GM21381 (cell line): ENCODE measurements around the gene MAD1L1.

ENCODE experiments used
- ATAC-seq: cut with Tn5 transposase; IDR thresholded peaks from one replicate; pipeline ENCODE4 v1.9.1; 2021; ENCODE audit warnings: mild to moderate bottlenecking, moderate library complexity; ENCODE audit not compliant: unreplicated experiment

The MAD1L1 gene

DNA sequence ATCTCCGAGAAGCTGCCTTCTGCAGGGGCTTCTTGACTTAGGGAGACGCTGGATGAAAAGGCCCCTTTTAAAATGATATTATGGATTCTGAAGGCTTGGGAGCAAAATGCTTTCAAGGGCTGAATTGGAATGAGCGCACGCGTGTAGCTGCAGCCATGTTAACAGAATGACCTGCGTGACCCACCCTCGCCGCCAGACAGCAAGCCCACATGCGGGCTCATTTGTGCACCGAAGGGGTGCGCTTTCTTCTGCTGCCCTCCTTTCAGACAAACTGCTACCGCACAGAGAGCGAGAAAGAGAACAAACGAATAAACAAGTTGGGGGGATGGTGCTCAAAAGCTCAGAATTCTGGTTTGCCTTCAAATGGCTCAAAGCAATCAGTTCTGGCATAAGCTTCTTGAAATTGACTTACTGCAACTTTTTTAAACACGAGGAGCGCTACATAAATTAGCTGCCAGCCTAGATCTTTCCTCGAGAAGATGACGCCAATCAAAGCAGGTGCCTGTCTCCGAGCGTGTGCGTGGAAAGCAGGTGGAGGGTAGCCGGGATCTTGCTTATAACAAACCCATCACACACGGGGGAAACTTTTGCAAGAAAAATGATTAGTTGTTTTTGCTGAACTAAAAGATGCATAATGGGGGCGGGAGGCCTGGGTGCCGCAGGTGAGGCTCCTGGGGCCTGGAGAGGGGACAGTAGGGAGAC lies 268.4 kb downstream of the MAD1L1 start:
- ATAC-seq, result no peak

GRCh38 chr7:1963575-1963974 lies 269.2 kb downstream of the MAD1L1 start:
- no peak for ATAC-seq

GRCh38 chr7:1961701-1962276 lies 271.0 kb downstream of the MAD1L1 start:
- ATAC-seq, result no peak

DNA sequence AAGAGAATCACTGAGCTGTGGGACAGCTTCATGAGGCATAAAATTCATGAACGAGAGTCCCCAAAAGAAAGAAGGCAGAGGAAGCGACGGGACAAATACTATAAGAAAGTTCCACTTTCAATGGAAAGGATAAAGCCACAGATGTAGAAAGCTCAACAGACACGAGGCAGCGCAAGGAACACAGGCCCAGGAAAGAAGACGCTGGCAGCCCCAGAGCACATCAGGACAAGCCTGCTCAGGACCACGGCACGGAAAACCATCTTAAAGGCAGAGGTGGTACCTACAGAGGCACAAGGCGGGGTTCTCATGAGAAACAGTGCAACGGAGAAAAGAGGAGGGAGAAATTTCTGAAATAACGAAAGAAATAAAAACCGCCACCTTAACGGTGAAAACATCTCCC lies 273.4 kb downstream of the MAD1L1 start:
- ATAC-seq, result no peak

- ATAC-seq, result no peak
These were observed 275.1 kb downstream of the MAD1L1 start for GRCh38 chr7:1957471-1958225.

DNA sequence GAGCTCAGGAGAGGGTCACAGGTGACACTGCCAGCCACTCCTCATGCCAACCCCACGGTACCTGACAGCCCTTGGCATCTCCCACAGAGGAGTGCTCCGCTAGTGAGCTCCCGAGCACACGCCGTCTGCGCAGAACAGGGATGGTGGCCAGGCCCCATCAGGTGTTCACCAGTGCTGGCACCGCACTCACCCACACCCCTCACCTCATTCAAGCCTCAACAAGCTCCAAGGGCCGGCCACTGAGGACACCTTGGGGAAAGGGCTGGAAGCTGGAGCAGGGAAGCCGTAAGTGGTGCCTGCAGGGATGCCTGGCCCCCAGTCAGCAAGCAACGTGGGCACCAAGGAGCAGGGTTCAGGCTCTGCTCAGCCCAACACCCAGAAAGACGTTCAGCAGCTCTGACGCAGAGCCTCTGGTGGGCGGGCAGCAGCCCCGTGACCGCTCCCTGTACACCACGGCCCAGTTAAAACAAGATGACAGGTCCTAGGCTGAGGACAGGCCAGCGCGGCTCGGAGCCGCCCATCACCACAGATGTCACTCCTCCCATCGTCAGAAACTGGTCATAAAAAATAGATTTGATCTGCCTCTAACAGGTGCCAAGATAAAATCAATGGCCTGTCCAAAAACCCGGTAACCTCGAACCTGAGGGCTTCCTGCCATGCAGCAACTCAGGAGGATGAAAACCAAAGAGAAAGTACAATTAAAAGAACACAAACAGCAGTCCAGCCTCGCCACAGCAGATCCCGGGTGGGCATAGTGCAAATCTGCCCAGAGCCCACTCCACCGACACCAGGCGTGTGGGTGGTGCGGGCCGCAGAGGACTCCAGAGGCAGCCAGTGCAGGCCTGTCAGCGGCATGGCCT lies 275.9 kb downstream of the MAD1L1 start:
- no peak for ATAC-seq

GRCh38 chr7:1956141-1956540 lies 276.6 kb downstream of the MAD1L1 start:
- no peak for ATAC-seq

GRCh38 chr7:1954366-1955004 lies 278.3 kb downstream of the MAD1L1 start:
- ATAC-seq, result no peak

GRCh38 chr7:1953199-1954190 lies 279.2 kb downstream of the MAD1L1 start:
- no peak for ATAC-seq

DNA sequence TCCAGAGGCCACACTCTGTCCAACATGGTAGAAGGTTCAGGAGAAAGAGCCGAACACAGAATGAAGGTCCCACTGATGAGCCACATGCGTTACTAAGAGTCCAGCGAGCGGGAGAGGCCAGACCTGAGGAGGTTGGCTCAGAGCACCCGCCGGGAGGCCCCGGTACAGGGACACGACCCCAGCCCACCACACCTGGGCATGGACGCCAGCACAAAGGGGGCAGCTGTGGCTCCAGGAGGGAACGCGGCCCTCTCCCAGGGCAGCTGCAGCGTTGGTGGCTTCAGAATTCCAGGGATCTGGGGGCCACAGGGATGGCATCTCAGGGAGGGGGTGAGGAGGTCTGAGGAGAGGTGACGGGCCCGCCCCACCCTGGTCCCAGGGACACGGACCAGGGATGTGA lies 280.0 kb downstream of the MAD1L1 start:
- no peak for ATAC-seq

DNA sequence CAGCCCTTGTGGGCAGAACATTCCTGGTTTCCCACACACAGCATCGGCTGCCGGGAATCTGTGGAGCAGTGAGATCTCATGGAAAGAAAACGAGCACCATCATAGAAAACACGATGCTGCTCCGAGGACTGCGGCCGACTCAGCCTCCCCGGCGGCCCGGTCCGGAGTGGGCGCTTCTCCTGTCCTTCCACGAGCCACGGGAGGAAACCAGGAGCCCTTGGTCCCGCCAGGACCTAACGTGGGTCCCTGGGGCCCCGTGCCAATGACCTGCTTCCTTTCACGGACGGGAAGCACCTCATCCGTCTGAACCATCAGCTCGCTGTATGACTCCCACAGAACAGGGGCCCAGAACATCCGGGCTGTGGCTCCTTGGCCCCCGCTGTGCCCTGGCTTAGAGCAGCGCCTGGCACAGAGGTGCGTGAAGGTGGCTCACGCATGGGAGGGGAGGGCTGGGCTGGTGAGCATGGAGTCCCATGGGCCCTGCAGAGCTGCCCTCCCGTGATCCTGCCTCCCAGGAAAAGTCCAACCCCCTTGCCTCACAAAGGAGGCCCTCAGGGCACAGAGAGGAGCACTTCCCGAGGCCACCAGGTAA lies 280.5 kb downstream of the MAD1L1 start:
- ATAC-seq, result no peak

DNA sequence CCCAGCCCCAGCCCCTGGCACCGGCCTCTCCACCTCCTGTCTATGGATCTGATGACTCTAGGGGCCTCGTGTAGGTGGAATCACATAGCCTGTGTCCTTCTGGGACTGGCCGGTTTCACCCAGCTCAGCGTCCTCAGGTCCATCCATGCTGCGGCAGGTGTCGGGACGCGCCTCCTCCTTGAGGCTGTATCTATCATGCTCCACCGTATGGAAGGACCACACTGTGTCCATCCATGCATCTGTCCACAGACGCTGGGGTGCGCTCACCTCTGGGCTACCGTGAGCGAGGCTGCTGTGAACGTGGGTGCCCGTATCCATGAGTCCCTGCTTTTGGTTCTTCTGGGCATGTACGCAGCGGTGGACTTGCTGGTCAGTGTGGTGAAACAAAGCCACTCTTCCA lies 281.1 kb downstream of the MAD1L1 start:
- ATAC-seq, result no peak

DNA sequence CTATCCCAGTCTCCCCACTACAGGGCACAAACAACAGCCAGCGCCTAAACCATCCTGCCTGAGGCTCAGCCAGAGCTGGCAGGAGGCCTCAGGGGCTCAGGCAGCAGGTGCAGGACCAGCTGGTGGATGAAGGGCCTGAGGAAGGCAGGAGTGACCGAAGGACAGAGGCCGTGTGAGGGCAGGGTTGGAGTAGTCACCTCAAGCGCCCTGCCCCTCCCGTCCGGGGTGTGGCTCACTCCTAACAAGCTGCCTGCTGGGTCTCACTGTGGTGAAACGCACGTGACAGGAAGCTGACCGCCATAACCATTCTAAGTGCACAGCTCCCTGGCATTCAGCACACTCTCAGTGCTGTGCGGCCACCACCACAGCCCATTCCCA lies 281.6 kb downstream of the MAD1L1 start:
- ATAC-seq, result no peak

DNA sequence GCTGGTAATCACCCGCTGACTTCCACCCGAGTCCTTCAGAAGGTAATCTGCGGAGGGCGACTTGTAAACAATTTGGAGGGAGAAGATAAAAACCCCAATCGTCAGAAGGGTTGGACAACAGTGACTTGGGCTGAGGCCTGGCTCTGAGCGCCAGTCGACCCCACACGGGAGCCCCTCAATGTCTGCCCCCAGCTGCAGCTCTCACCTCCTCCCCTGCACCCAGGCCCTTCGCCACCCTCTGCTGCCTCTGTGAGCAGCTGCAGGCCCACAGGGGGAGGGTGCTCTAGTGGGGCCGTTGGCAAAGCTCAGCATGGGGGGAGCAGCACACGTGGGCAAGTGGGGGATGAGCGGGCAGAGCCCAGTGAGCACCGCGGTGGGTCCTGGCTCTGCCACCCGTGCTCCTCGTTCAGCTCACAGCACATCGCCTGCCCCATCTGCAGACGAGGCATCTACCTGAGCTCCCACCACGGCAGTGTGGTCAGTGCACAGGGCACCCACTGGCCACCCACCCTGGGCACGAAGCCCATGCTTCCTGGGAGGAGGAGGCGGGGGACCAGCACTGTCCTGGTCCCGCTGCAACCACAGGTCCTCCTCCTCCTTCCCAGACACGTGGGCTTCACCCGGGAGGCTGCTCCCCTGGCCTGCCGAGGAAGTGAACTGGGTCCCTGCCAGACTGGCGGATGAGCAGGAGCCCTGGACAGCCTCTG lies 282.1 kb downstream of the MAD1L1 start:
- ATAC-seq, result no peak

GRCh38 chr7:1950066-1950451 lies 282.7 kb downstream of the MAD1L1 start:
- ATAC-seq, result no peak

DNA sequence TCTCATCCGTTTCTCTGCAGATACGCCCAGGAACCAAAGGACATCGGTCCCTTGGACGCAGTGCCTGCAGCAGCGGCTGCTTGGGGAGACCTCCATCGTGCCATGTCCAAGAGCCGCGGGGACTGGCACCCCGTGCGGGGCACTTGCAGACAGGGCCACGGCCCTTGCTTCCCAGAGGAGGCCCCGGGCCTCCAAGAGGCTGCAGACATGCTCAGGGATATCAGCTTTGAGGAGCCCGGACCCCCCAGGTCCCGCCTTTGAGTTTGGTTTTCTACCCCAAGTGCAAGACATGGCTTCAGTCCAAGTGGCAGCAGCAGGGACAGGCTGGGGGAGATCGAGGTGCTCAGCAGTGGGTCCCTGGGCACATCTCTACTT lies 283.1 kb downstream of the MAD1L1 start:
- ATAC-seq, result no peak

DNA sequence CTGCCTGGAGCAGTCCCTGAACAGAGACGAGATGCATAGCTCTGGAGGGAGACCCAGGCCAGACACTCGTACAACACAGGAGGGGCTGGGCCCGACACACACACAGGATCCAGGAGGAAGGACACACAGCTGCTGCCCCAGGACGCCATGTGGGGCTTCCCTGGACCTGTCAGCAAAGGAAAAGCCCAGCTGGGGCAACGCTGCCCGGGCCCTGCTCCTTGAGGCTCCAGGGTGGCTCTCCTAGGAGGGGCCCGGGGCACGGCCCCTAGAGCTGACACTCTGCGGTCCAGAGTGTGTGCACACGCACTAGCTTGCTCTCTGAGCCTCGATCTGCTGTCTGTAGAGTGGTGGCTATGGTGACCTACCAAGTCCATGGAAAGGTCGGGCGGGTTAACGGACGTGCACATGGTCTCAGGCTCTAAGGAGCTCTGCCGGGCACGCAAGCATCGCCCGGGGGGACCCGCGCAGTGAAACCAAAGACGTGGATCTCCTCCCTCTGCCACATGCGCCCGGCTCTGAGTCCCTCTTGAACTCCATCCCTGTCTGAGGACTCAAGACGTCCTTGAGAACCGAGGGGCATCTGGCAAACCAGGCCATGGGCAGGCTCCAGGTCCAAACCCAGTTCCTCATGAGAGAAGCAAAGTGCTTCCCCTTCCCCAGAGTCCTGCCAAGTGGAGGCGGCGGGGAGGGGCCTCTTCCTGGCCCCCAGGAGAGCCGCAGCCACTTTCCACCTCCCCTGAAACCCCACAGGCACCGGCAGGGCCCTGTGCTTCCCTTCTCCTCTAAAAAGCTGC lies 283.7 kb downstream of the MAD1L1 start:
- no peak for ATAC-seq

DNA sequence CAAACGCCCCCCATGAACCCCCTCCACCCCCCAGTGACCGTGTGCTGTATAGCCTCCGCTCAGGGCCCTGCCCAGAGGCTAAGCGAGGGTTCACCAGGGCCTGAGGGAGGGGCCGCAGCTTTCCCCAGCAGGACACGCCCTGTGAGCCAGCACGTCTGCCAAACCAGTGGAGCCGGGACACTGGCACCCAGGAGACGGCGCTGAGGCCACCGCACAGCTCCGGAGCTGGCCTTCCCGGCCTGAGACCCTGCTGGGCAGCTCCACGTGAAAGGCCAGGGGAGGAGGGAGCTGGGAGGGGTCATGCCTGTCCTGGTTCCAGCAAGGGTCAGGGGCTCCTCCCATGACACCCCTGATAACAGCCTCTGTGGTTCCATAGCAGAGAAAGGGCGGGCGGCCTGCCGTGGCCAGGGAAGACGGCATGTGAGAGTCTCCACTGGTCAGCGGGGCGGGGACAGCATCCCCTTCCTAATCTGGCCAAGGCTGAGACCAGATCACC lies 284.4 kb downstream of the MAD1L1 start:
- ATAC-seq, result no peak
